Activated CD4-positive, CD25-positive, alpha-beta regulatory T cell treated with anti-CD3 and anti-CD28 coated beads, Interleukin-2, amount 50 U/mL, for 16 hours (primary cell): Measurements from ENCODE around the gene KCNMB2.
"Not testable (repeated sequence)": the region's sequence is repeated elsewhere in the genome, so short reads cannot be mapped to it uniquely, and the experiment has no call there.

Experiments used
- DNase-seq: peaks from one replicate; pipeline ENCODE4 v3.0.0-alpha.2; 2020; ENCODE audit warnings: low read depth, low spot score

Gene KCNMB2

GRCh38 chr3:178519701-178520100 lies 16.5 kb upstream of the KCNMB2 start:
- no peak for DNase-seq

GRCh38 chr3:178520451-178520850 lies 15.8 kb upstream of the KCNMB2 start:
- no peak for DNase-seq

- DNase-seq = no peak
Measured at GRCh38 chr3:178522200-178523052, 13.8 kb upstream of the KCNMB2 start.

- no peak for DNase-seq
Measured at GRCh38 chr3:178525251-178525650, 11.0 kb upstream of the KCNMB2 start.

GRCh38 chr3:178526291-178526690 lies 9.9 kb upstream of the KCNMB2 start:
- no peak for DNase-seq

GRCh38 chr3:178527981-178528380 lies 8.3 kb upstream of the KCNMB2 start:
- DNase-seq = no peak

- DNase-seq = no peak
Measured at GRCh38 chr3:178529606-178530225, 6.5 kb upstream of the KCNMB2 start.

GRCh38 chr3:178532476-178532875 lies 3.8 kb upstream of the KCNMB2 start:
- no peak for DNase-seq

GRCh38 chr3:178537122-178537705 lies 978 bp downstream of the KCNMB2 start:
- no peak for DNase-seq

- no peak for DNase-seq
Measured at GRCh38 chr3:178538056-178538455, 1.8 kb downstream of the KCNMB2 start.

- DNase-seq = no peak
Measured at GRCh38 chr3:178540184-178540583, 3.9 kb downstream of the KCNMB2 start.

GRCh38 chr3:178545337-178545736 lies 9.1 kb downstream of the KCNMB2 start:
- no peak for DNase-seq

- no peak for DNase-seq
Measured at GRCh38 chr3:178546079-178546478, 9.8 kb downstream of the KCNMB2 start.

- DNase-seq = not testable (repeated sequence)
Measured at GRCh38 chr3:178549426-178549825, 13.2 kb downstream of the KCNMB2 start.

GRCh38 chr3:178551916-178552321 lies 15.7 kb downstream of the KCNMB2 start:
- DNase-seq = no peak

- no peak for DNase-seq
Measured at GRCh38 chr3:178558637-178559036, 22.4 kb downstream of the KCNMB2 start.

GRCh38 chr3:178560759-178561158 lies 24.5 kb downstream of the KCNMB2 start:
- DNase-seq = no peak

- DNase-seq = no peak
Measured at GRCh38 chr3:178561239-178561638, 25.0 kb downstream of the KCNMB2 start.

GRCh38 chr3:178562143-178562946 lies 26.1 kb downstream of the KCNMB2 start:
- DNase-seq = no peak

- DNase-seq = no peak
Measured at GRCh38 chr3:178562947-178563232, 26.7 kb downstream of the KCNMB2 start.

- no peak for DNase-seq
Measured at GRCh38 chr3:178567611-178568010, 31.4 kb downstream of the KCNMB2 start.

GRCh38 chr3:178568155-178568731 lies 32.0 kb downstream of the KCNMB2 start:
- no peak for DNase-seq
